GM19372 (cell line): ENCODE measurements around the gene CBLB.

Experiments used
- ATAC-seq: cut with Tn5 transposase; IDR thresholded peaks from one replicate; pipeline ENCODE4 v1.9.1; 2021; ENCODE audit warnings: mild to moderate bottlenecking, low read depth, moderate library complexity; ENCODE audit not compliant: unreplicated experiment

CBLB gene

DNA sequence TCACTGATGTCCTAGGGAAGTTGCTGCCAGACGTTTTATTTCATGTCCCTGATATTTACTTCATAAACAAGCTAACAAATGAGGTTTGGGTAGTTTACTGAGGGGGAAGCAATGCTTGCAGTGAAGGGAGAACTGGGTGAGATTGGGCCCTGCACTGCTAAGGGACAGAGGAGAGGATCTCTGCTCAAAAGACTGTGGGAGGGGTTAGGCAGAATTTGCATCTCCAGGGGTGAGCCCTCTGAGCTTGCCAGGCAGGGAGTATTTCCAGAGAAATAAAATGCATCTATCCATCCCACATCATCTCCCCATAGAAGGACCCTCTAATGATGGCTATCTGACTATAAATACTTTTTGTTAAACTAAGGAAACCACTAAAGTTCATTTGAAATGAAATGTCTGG, 215.6 kb downstream of the CBLB start:
- ATAC-seq = no peak

DNA sequence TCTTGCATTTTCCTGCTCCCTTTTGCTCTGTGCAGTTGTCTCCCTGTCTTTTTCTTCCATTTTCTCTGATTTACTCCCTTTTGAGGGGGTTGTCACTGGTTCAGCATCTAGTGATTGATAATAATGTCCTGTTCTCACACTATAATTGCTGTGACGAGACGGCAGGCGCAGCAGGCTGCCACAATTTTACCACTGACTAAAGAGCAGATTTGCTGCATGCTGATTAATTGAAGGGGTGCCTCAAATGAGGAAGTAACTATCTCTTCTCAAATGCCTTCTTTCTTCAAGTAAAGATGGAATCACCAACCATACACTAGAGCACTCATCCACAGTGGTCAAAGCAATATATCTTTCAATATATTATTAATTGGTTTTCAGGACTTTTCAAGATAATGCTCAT, 219.3 kb downstream of the CBLB start:
- no peak for ATAC-seq

DNA sequence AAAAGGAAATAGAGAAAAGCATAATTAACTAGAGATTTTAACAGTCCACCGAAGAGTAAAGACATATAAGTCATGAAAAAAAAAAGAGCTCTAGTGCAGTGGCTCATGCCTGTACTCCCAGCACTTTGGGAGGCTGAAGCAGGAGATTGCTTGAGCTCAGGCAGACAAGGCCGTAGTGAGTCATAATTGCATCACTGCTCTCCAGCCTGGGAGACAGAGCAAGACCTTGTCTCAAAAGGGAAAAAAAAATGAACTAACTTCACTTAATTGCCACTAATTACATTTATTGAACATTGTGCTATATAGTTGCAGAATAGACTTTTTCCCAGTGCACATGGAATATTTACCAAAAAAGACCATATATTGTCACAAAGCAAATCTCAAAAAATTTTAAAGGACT, 221.8 kb downstream of the CBLB start:
- ATAC-seq = no peak

DNA sequence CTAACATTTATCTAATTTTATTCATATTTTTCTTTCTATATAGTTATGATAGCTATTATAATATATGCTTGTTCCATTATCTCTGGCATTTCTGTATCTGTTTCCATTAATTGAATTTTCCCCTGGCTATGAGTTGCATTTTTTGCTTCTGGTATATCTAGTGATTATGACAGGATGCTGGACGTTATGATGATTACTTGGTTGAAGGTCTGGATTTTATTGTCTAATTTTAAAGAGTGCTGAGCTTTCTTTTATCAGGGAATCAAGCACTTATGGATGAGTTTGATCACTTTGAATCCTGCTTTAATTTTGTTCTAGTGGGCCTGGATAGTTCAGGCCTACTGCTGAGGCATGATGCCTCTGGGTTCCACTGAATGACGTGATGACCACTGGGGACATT, 229.7 kb downstream of the CBLB start:
- ATAC-seq = no peak

DNA sequence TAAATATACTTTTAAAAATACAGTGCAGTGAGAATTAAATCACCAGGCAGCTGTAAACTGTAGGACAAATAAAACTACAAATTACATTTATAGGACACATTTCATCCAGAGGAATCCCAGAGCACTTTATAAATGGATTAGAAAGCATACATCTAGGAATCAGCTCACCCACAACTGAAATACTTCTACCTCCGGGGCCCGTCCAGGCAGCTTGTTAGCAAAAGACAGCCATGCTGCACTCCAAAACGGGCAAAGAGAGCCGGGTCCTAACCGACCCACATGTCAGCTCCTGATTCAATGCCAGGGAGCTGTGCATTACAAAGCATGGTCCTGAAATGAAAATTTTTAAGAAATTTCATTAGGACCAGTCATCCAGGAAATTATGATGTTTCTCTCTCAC, 234.1 kb downstream of the CBLB start:
- ATAC-seq = no peak

DNA sequence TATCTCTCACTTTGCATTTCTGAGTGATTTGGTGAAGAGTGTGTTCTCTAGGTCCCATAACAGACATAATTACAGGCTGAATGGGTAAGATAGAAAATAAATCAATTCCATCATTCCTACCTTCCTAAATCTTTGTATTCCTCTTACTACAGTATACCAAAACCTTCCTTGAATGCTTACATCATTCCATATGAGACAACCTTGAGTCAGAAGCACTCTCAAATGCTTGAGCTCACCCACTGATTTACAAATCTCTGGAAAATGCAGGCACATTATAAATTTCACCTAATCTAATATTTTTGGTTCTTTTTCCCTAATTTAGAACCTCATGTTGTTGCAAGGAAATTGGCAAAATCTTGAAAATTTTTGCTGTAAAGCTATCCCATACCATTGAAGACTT, 239.1 kb downstream of the CBLB start:
- ATAC-seq = no peak

DNA sequence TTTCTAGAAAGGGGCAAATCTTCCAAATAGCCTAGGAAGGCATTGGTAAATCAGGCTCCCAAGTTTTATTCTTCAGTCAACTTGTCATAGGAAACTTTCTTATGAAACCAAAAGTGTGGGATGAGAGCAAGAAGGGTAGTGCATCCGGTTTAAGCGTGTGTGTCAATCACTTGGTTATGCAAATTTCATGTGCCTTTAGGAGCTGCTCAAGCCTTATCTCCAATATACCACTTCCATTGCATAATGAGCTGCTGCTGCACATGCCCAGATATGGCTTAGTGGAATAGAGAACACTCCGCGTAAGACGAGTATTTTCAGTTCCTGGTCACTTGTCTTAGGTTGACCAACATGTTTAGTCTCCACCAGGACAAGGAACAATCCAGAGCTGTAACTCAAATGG, 242.1 kb downstream of the CBLB start:
- ATAC-seq = no peak

DNA sequence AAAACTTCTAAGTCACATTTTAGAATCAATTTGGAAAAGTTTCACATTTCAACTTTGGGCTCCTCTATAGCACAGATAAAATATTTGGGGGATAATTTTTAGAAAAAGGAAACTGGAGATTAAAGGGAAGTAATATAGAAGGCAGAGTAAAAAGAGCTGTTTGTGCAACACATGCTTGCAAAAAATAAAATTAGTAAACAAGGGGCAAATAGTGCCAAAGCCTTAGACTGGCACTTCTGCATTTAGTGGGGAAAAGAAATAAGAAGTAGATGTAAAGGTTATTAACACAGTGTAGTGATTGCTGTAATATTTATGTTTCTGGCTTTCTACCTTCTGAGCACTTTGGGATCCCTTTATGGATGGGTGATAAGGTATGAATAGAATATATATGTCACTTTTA, 246.6 kb downstream of the CBLB start:
- no peak for ATAC-seq

DNA sequence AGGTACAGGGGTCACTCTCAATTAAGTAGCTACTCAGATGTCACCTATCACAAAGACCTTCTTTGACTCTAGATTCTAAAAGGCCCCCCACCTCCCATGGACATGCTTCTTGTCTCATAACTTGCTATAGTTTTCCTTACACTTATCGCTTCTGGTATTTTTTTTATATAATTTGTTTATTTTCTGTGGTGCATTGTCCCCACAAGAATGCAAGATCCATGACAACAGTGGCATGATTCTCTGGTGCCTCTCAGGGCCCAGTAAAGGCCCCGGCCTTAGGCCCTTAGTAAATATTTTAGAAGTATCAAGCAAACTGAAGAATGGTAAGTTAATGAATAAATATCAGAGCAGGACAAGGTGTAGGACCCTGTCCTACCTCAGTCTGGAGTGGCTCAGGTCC, 248.6 kb downstream of the CBLB start:
- no peak for ATAC-seq

DNA sequence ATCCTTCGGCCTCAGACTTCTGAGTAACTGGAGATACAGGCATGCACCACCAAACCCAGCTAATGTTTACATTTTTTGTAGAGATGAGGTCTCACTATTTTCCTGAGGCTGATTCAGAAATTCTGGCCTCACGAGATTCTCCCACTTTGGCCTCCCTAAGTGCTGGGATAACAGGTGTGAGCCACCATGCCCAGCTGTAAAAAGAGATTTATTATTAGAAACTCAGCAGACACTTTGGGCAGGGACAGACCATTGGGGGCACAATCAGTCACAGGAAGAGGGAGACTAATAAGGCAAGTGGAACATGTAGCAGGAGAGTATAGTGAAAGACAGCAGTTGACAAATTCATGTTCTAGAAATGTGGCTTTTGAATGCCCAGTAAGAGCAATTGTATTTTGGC, 249.2 kb downstream of the CBLB start:
- ATAC-seq = no peak

DNA sequence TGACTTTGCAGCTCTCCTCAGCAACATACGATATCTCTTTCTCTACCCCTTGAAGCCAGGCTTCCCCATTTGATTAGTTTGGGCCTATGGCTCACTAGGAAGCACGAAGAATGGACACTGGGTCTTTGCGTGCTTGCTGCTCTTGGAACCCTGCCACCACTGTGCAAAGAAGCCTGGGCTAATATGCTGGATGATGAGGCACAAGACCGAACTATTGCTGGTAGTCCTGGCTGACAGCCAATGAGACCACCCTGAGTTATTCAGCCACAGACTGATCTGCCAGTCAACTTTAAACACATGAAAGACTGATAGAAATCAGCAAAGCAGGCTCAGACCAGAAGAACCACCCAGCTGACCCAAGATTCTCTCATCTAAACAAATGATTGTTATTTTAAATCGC, 250.3 kb downstream of the CBLB start:
- ATAC-seq = no peak

DNA sequence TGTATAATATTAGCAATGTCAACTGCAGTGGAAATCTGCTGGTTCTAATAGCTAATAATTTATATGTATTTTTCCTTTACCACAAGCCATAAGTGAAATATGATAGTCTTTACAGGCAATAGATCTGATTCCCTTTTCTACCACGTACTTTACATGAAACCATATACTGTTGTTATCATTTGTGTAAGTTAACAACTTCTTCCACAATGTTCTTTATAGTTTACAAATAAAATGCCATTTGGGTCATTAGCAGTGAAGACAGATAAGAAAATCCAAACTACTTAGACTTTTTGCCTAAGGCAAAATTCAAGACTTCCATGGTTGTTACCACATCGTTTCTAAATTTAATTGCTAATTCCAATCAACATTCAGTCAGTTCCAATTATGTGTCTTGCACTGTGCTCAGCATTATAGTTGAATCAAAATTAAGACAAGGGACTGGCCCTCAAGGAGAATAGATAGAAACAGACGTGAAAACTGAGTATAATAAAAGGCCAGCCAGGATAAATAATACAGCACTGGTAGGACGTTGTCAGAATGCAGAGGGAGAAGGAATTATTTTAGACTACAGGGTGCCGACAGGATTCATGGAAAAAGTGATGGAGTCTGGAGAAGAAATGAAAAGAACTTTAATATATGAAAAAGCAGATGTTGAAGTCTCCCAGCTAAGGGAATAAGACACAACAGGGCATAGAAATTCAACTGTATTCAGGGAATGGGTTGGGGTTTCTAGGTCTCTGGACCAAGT, 252.3 kb downstream of the CBLB start:
- ATAC-seq = no peak

DNA sequence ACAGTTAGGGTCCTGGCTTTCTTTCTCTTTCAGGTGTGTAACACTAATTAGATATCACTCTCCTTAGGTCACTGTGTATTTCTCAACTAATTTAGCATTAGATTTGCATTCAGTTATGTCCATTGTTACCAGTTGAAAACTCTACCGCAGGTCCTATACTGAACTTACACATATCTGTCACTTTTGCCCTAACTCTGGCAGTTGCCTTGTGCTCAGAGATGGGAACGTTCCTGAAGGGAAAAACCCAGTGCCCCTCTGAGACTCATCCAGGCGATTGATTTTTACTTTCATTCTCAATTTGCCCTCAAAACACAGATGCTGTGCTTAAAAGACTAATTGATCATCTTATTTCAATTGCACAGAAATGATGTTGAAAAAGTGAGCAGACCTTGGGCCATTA, 253.0 kb downstream of the CBLB start:
- no peak for ATAC-seq

DNA sequence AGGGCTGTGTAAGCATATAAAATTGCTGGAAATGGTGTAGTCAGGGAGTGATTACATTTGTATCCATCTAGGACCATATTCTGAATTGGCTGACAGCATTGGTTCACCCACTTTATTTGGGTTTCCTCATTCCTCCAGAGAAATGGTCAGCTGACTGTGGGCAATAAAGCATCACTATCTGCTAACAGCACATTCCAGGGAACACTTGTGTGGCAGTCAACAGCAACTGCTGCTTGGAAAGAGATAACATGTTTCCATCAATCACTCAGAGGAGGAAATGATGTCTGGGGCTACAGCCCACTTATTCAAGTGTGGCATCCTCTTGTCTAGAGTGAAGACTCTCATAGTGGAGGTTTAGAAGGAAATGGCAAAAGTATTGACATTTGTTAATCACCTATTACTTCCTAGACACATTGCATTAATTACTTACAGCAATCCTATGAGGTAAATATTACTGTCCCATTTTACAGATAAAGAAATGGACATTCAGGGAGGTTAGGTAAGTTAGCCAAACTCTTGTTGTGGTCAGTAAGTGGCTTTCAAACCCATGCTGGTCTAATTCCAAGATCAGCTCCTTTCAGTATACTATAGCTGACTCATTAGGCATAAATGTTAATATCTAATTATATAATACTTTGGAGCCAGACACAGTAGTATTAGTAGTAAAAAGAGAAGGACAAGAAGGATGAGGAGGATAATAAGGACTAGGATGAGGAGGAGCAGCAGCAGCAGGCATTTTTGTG, 254.4 kb downstream of the CBLB start:
- no peak for ATAC-seq

DNA sequence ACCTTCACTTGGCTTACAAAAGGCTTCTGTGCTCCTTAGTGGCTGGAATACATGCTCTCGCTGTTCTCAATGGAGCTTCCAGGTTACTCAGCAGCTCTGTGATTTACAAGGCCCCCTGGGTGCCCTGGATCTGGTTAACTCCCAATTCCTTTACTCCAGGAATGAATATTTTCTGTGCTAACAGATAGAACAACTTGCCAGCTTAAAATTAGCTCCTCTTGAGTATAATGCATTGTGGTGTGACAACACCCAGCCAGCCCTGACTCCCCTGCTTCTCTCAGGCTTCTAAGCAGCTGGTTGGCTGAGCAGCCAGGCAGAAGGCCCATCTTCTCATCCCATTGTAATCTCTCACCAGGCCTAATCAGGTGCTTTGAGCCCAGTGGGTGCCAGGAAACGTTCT, 255.7 kb downstream of the CBLB start:
- no peak for ATAC-seq

DNA sequence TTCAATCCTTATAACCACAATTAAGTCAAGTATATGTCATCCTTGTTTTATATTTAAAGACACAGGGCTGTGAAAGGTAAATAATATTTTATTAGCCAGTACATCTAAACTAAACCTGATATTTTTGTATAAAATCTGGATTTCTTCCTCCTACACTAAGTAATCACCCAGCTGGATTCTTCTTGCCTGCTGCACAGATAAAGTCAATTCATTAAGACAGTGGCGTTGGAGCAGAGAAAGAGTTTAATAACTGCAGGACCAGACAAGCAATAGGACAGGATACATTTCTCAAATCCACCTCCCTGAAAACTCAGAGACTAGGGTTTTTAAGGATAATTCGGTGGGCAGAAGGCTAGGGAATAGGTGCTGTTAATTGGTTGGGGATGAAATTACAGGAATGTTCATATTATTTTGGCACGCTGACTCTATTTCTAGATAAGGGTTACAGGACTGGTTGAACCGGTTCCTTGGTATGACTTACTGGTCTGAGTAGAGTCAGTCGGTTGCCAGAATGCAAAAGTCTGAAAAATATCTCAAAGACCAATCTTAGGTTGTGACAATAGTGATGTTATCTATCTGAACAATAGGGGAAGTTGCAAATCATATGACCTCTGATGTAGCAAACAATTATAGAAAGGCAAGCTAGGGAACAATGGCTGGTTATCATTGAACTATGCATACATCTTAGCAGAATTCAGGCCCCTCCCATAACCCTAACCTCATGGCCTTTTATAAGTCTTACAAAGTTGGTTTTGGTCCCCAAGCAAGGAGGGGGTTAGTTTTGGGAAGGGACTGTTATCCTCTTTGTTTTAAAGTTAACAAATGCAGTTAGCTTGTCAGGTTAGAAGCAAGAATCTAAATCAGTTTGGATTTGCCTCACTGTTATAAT, 257.3 kb downstream of the CBLB start:
- no peak for ATAC-seq

DNA sequence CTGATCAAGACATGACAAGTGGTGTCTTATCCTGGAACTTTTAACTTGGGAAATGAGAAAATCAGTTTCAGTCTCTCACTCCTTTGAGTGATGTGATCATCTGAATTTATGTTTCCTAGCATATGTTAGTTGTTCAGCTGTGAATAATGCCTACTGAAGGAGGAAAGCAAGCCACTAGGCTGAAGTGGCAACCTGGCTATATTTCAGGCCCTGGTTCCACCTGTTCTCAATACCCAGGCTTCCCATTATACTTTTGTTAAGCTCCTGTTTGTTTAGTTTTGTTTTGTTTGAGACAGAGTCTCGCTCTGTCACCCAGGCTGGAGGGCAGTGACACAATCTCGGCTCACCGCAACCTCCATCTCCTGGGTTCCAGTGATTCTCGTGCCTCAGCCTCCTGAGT, 258.3 kb downstream of the CBLB start:
- ATAC-seq = no peak

DNA sequence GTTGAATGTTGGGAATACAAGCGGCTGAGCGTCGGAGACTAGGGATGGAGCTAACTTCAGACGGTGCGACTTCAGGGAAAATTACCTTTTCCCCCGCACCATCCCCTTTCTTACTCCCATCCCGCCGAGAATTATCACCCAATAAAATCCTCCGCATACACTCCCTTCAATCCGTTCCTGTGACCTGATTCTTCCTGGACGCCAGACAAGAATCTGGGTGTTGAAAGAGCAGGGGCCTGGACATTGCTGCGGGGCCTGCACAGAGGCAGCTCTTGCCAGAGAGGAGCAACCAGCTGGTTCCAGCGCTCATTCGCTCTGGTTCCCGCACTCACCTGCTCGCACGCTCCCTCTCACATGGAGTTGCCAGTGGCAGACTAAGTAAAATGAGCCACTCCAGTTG, 260.2 kb downstream of the CBLB start:
- no peak for ATAC-seq

DNA sequence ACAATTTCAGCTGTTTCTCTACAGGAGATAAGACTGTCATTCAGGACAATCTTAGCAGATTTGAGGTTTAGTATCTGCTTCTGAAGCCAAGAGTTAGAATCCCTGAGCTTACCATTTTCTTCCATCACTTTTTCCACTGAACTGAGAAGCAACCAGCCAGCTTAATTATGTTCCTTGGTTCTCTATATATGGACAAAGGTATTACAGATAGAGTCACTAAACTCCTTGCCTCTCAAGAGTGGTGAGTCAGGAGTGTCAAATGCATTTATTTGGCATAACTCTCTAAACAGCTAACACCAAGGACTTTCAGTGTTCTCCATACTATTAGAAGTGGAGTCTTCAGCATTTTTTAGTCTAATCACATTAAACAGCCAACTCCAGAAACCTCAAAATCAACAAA, 262.8 kb downstream of the CBLB start:
- no peak for ATAC-seq
